MCF 10A (cell line): ENCODE data around the gene SCYGR3. TPM values are rescaled to one million over a fixed set of nuclear protein-coding genes. Genes with fewer than 3 reads are reported as not detected.

ENCODE experiments used
- Bru-seq: library from RNA; stranded (reverse); fragments of 400-500 nt; gene quantifications from one replicate; lab custom pipeline; 2021; lab: Mats Ljungman, UMichigan
- BruChase-seq, 2 experiments: library from RNA; stranded (reverse); fragments of 400-500 nt; gene quantifications; one replicate each; lab custom pipeline; 2021; lab: Mats Ljungman, UMichigan
- BruUV-seq: library from RNA; stranded (reverse); fragments of 400-500 nt; replicated peaks from 2 replicates; lab custom pipeline; 2021; lab: Mats Ljungman, UMichigan
- CTCF ChIA-PET: fragments of 300-600 bp; sonication (Branson Sonifier 250); formaldehyde crosslinking; extraction: SDS; loops from one replicate; lab custom pipeline; 2021; ENCODE audit warnings: antibody characterized with exemption, inconsistent platforms; lab: Yijun Ruan, JAX
- POLR2A ChIA-PET: fragments of 300-600, 350-650 bp; sonication (Branson Sonifier 250); formaldehyde crosslinking; extraction: SDS; loops from one replicate; lab custom pipeline; 2020; ENCODE audit warnings: antibody characterized with exemption, inconsistent platforms; lab: Yijun Ruan, JAX
- DNase-seq: peaks from one replicate; pipeline ENCODE4 v3.0.0-alpha.2; 2018; ENCODE audit not compliant: unreplicated experiment
- H3K27ac Mint-ChIP-seq: one replicate; pipeline ENCODE4 v1.8.0; 2022; ENCODE audit warnings: mild to moderate bottlenecking, low read depth, mixed read lengths; ENCODE audit not compliant: unreplicated experiment
- H3K27me3 Mint-ChIP-seq: one replicate; pipeline ENCODE4 v1.8.0; 2022; ENCODE audit warnings: mixed read lengths; ENCODE audit not compliant: insufficient read depth, unreplicated experiment
- H3K36me3 Mint-ChIP-seq: one replicate; pipeline ENCODE4 v1.8.0; 2022; ENCODE audit warnings: mild to moderate bottlenecking, moderate library complexity, mixed read lengths; ENCODE audit not compliant: insufficient read depth, unreplicated experiment
- H3K4me1 Mint-ChIP-seq: one replicate; pipeline ENCODE4 v1.8.0; 2022; ENCODE audit warnings: mixed read lengths; ENCODE audit not compliant: insufficient read depth, unreplicated experiment
- H3K4me3 Mint-ChIP-seq: one replicate; pipeline ENCODE4 v1.8.0; 2022; ENCODE audit warnings: mild to moderate bottlenecking, moderate library complexity, mixed read lengths; ENCODE audit not compliant: unreplicated experiment
- H3K9me3 Mint-ChIP-seq: one replicate; pipeline ENCODE4 v1.8.0; 2022; ENCODE audit warnings: mixed read lengths; ENCODE audit not compliant: unreplicated experiment
- CTCF ChIP-seq: fragments of 200-600 bp; IDR thresholded peaks from one replicate; pipeline ENCODE4 v1.8.0; 2022; ENCODE audit warnings: antibody characterized with exemption, mild to moderate bottlenecking; ENCODE audit not compliant: unreplicated experiment
- intact Hi-C: fragments of 100-400 bp; cut with micrococcal nuclease; formaldehyde crosslinking; loops from 2 replicates; pipeline ENCODE4 v1.14.1; 2022
- long read RNA-seq: library from polyadenylated mRNA; stranded (forward); transcript quantifications from one replicate; pipeline ENCODE4 v2.0.0, GENCODE V29; 2022
- total RNA-seq: library from RNA; stranded (reverse); gene quantifications from 2 replicates; pipeline ENCODE4 v1.2.3, GENCODE V29; 2022

The SCYGR3 gene, protein sequence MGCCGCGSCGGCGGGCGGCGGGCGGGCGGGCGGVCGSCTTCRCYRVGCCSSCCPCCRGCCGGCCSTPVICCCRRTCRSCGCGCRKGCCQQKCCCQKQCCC
- not detected in 2 replicates for total RNA-seq
- Bru-seq, nascent RNA = not detected
- BruChase-seq, experiment 1, labeled RNA remaining after a 6-hour chase = not detected
- not detected for BruChase-seq, experiment 2, labeled RNA remaining after a 2-hour chase
- long read RNA-seq = 0 reads

DNA sequence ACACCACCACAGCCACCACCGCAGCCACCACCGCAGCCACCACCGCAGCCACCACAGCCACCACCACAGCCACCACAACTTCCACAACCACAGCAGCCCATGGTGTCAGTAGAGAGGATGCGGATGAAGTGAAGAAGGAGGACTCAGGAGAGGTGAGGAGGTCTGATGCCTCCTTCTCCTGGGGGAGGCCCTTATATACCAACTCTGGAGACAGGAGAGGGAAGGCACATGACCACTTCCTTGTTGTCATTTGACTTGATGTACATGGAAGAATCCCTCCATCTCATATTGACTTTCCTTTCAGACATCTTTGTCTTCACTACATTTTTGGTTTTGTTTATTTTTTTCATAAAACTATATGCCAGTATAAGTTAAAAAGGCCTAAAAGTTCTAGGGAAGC, at the start of gene SCYGR3:
SCYGR3 (minus strand) TSS at position 101 of the 400 bp plus-strand sequence; CDS start at position 101, 0 bp downstream.
- intact Hi-C loops = no loop called here
- ChIA-PET CTCF (interaction anchor here (0.7 kb wide), 1 partner anchor 425 kb away, joined by 3 read pairs; no protein-coding TSS in a partner anchor), POLR2A (no interaction called here)
- Mint-ChIP-seq H3K27me3 (peaks cover 16% of the 10 kb centered on the region), H3K27ac (no peak within 1 kb of the TSS), H3K36me3 (no peaks in the 10 kb centered on the region), H3K9me3 (no peaks in the 10 kb centered on the region), H3K4me3 (no peak within 1 kb of the TSS), H3K4me1 (no peaks in the 10 kb centered on the region)
- BruUV-seq = no TSS peak
- TF ChIP-seq CTCF = no peak
- DNase-seq = no peak

DNA sequence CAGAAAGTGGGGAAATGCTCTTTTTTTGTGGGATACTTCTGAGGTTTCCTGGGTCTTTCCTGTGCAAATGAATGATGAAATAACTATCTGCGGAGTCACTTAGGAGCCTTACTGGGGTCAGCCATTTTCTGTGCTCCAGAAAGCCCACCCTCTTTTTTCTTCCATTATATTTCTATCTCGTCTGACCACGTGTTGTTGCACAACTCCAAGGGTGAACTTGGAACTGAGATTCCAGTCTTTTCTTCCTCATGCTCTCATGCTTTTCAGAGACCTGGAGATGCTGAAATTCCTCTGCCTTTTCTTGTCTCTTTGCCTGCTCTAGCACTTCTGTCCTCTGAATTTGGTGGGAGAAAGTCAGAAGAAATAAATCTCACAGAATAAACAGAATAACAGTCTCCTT, 47.2 kb upstream of the SCYGR3 start:
- H3K4me1 Mint-ChIP-seq = no peaks in the 10 kb centered on the region
- H3K27ac Mint-ChIP-seq = no peak overlapping the region
- no peaks in the 10 kb centered on the region for H3K36me3 Mint-ChIP-seq
- no peak for TF ChIP-seq CTCF
- no peaks in the 10 kb centered on the region for H3K9me3 Mint-ChIP-seq
- no peak for DNase-seq
- no peak overlapping the region for H3K4me3 Mint-ChIP-seq
- intact Hi-C loops = no loop called here
- ChIA-PET POLR2A (no interaction called here), CTCF (interaction anchor here (1.1 to 2.4 kb wide), 3 partner anchors 105 to 256 kb away, joined by 3 to 23 read pairs (median 6); no protein-coding TSS in a partner anchor)
- BruUV-seq = no TSS peak
- H3K27me3 Mint-ChIP-seq = no peaks in the 10 kb centered on the region

GRCh38 chr2:227661025-227661649, 46.5 kb upstream of the SCYGR3 start:
- ChIA-PET POLR2A (no interaction called here), CTCF (interaction anchor here (5.5 kb wide), 1 partner anchor 105 kb away, joined by 143 read pairs; no protein-coding TSS in a partner anchor)
- no TSS peak for BruUV-seq
- Mint-ChIP-seq H3K27me3 (no peaks in the 10 kb centered on the region), H3K4me3 (no peak overlapping the region), H3K9me3 (no peaks in the 10 kb centered on the region), H3K4me1 (no peaks in the 10 kb centered on the region), H3K27ac (no peak overlapping the region), H3K36me3 (no peaks in the 10 kb centered on the region)
- intact Hi-C loops = no loop called here
- no peak for DNase-seq
- TF ChIP-seq CTCF = no peak

GRCh38 chr2:227657199-227657845, 42.7 kb upstream of the SCYGR3 start:
- intact Hi-C loops = loop anchor here (10.0 kb wide), 1 partner anchor 997 kb away; no protein-coding TSS in a partner anchor
- no peak for TF ChIP-seq CTCF
- CTCF ChIA-PET = interaction anchor here (0.6 to 5.5 kb wide), 30 partner anchors 12 to 1009 kb away, joined by 3 to 143 read pairs (median 6); no protein-coding TSS in a partner anchor
- H3K9me3 Mint-ChIP-seq = no peaks in the 10 kb centered on the region
- H3K27me3 Mint-ChIP-seq = no peaks in the 10 kb centered on the region
- H3K36me3 Mint-ChIP-seq = no peaks in the 10 kb centered on the region
- POLR2A ChIA-PET = interaction anchor here (0.7 to 1.7 kb wide), 2 partner anchors 109 to 155 kb away, joined by 3 to 18 read pairs; no protein-coding TSS in a partner anchor
- H3K4me3 Mint-ChIP-seq = no peak overlapping the region
- peak; percentile 41 for DNase-seq
- H3K4me1 Mint-ChIP-seq = peaks cover 14% of the 10 kb centered on the region
- no TSS peak for BruUV-seq
- no peak overlapping the region for H3K27ac Mint-ChIP-seq
